ELR (cell line): Measurements from ENCODE around the gene CSNK1G1.
"Not testable (repeated sequence)": the region's sequence is repeated elsewhere in the genome, so short reads cannot be mapped to it uniquely, and the experiment has no call there.

Experiments
- DNase-seq: peaks from one replicate; pipeline ENCODE4 v3.0.0-alpha.2; 2015; ENCODE audit warnings: low read depth

The CSNK1G1 gene

DNA sequence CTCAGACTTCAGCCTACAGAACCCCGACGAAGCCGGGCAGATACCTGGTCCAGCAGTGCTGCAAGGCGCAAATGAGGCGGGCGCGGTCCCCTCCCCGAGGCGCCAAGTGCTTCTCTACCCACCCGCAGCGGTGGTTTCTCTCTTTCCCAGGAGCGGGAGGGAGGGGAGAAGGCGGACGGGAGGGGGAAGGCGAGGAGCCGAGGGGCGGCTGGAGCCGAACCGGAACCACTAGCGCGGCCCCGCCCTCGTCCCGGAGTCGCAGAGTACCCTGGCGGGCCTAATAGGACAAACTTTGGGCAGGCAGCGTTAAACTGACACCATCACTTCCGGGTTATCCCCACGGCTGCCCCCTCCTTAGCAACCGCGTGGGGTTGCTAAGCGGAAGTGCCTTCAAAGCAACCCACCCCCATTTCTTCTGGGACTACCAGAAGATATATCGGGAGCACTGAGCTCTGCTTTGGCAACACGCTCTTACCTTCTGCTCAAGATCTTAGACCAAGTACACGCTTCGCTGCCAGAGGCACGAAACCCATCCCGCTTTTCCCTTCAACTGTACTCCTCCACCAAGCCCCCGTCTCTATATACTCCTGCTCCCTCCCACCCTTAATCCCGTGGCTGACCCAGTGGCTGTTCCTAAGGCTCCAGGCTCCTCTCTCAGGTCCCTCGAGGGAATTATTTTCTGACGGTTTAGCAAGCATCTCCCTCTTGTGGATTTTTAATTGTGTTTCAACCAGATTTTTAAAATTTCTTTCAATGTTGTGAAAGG is at the start of gene CSNK1G1:
Gene CSNK1G1 (minus strand): TSS at position 230 of the 766 bp plus-strand sequence. CDS start 55,674 bp downstream, outside the sequence.
- peak; percentile 97 for DNase-seq

DNA sequence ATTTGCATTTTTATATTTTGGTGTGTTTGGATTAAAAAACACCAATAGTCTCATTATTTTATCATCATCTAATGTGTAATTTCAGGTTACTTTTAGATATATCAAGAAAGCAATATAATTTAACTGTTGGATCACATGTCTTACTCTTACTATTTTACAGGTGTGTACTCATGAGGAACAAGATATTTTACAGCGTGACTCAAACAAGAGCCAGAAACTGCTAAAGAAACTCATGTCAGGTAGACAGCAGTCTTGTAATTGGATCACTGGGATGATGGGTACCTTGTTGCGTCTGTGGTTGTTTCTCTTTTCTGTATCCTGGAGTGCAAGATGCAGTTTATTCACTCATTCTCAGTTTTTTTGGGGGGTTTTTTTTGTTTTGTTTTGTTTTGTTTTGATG is 44.6 kb upstream of the CSNK1G1 start:
- no peak for DNase-seq

DNA sequence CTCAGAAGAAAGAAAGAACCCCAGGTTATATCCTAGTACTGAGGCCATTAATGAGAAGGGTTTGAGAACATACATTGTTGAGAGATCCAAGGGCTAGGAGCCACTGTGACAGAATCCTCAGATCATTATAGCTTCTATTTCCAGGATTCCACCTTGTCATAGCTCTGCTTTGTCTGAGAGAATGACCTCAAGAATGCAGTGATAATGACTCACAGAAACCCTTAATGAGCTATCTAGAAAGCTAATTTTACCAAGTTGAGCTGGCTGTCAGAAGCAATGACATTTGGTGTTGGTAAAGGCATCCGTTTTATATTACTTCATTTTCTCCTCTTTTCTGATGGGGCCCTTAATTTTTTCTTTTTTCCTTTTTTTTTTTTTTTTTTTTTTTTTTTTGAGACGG is 42.6 kb upstream of the CSNK1G1 start:
- no peak for DNase-seq

DNA sequence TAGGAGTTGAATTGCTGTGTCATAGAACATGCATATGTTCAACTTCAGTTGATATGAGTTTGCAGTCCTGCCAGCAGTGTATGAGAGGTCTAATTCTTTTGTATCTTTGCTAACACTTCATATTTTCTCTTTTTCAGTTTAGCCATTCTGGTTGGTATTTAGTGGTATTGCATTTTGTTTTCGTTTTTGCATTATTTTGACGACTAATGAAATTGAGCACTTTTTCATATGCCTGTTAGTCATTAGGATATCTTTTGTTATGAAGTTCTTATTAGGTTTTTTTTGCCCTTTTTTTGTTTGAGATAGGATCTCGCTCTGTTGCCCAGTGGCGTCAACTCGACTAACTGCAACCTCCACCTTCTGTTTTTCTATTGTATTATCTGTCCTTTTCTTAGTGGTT is 40.8 kb upstream of the CSNK1G1 start:
- no peak for DNase-seq

DNA sequence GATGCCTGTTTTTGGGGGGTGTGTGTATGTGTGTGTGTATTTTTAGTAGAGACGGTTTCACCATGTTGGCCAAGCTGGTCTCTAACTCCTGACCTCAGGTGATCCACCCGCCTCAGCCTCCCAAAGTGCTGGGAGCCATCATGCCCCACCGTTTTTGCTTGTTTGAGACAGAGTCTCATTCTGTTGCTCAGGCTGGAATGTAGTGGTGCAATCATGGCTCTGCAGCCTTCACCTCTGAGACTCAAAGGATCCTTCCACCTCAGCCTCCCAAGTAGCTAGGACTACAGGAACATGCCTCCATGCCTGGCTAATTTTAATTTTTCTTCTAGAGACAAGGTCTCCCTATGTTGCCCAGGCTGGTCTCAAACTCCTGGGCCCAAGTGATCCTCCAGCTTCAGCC is 36.5 kb upstream of the CSNK1G1 start:
- not testable (repeated sequence) for DNase-seq

DNA sequence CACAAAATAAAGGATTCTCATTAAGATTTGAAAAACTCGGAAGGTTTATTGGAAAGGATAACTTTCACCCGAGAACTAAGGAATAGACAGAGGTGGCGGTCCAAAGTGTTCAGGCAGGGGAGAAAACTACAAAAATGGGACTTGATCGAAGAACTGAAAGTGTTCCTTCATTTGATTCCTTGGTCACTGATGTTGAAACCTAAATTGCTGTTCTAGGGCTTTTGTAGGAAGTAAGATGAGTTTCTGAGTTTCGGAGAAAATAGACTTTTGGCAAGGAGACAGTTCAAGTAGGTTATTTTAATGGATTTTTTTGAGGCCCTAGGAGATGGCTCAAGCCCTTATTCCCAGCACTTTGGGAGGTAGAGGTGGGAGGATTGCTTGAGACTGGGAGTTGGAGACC is 33.1 kb upstream of the CSNK1G1 start:
- no peak for DNase-seq

DNA sequence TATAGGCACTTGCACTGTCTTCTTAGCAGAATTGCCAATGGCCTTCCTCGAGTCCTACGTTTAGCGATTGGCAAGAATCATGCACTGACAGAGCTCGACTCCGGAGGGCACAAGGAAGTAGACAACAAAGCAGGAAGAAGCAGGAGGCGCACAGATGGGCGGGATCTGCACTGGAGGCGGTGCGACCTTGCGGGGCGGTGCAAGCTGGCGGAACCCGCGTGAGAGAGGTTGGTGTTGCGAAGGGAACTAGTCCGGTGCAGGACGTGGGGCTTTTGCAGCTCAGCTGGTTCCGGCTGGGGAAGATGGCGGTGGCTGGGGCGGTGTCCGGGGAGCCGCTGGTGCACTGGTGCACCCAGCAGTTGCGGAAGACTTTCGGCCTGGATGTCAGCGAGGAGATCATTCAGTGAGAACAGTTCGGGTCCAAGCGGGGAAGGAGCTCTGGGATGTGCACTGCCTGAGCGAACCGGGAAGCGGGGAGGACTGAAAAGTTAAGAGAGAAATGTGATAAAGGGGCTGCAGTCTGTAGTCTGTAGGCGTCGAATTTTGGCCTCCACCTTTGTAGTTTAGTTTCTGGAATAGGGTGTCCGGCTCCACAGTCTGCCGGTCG is 31.7 kb upstream of the CSNK1G1 start, which contains the start of gene TRIP4:
Gene TRIP4 (plus strand): TSS at position 275 of the 607 bp plus-strand sequence. CDS start 28 bp downstream, at position 303.
- peak; percentile 96 for DNase-seq

DNA sequence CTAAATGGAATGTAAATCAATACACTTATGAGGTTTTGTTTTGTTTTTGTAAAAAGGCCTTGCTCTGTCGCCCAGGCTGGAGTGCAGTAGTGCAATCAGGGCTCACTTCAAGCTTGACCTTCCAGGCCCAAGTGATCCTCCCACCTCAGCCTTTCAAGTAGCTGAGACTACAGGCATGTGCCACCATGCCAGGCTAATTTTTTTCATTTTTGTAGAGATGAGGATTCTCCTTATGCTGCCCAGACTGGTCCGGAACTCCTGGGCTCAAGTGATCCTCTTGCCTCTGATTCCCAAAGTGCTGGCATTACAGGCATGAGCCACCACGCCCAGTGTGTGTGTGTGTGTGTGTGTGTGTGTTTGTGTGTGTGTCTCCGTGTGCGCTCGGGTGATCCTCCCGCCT is 30.3 kb upstream of the CSNK1G1 start:
- DNase-seq, result no peak

DNA sequence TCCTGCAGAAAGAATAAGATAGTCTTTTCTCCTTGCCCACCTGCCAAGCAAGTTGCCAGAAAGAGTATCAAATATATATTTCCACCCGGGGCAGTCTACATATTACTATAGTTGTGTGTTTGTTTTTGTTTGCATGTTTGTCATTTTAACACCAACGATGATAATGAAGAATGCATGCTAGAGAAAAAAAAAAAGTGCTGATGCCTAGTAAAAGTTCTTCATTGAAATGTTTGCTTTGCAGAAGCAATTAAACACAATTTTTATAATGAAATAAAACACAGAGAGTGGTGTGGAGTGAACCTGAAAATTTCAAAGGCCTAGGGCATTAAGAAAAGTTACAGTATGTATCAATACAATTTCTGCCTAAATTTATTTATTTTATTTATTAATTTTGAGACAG is 27.8 kb upstream of the CSNK1G1 start:
- no peak for DNase-seq

DNA sequence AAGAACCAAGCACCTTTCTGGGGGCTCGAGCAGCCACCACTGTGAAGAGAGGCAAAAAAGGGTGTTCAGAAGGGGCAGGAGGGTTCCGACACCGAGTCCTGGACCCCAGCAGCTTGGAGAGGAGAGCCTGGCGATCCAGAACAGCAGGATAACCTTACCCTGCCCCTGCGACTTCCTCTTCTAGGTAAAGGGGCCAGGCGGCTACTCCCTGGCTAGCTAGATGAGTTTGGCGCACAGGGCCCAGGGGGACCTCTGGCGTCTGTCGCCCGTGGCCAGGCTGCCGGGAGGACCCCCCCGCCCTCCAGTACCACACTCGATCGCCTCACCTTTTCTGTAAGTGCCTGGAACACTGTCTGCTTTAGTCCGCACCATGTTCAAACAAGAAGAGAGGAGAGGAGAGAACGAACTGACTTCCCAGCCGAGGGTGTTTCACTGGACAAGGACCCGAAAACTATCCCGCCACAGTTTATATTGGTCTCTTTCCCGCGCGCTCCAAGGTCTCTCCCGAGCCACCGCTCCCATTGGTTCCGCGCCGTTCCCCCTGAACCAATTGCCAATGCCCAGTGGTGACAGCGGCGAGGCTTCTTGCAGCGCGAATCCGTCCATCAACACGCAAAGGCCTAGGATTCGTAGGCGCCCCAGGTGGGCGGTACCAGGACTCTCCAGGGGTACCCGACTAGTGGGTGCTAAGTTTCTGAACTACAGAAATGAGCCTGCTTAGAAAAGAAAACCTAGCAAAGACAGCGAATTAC is 25.2 kb upstream of the CSNK1G1 start, which contains the start of gene PCLAF:
Gene PCLAF (minus strand): TSS at position 442 of the 752 bp plus-strand sequence. CDS start 70 bp downstream, at position 372.
- peak; percentile 98 for DNase-seq

DNA sequence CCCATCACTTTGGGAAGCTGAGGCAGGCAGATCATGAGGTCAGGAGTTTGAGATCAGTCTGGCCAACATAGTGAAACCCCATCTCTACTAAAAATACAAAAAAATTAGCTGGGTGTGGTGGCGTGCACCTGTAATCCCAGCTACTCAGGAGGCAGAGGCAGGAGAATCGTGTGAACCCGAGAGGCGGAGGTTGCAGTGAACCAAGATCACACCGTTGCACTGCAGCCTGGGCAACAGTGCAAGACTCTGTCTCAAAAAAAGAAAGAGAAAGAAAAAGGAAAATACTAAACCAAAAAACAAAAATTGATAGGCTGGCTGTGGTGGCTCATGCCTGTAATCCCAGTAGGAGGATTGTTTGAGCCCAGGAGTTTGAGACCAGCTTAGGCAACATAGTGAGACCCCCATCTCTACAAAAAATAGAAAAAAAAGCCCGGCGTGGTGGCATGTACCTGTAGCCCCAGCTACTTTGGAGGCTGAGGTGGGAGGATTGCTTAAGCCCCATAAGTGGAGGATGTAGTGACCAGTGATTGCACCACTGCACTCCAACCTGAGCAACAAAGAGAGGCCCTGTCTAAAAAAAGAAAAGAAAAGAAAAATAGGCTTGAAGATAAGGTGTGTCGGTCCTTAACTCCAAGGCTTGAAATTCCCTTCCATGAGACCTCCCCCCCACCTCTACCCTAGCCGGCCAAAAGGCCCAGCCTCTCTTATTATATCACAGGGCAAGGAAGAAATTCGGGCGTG is 24.3 kb upstream of the CSNK1G1 start:
- not testable (repeated sequence) for DNase-seq

DNA sequence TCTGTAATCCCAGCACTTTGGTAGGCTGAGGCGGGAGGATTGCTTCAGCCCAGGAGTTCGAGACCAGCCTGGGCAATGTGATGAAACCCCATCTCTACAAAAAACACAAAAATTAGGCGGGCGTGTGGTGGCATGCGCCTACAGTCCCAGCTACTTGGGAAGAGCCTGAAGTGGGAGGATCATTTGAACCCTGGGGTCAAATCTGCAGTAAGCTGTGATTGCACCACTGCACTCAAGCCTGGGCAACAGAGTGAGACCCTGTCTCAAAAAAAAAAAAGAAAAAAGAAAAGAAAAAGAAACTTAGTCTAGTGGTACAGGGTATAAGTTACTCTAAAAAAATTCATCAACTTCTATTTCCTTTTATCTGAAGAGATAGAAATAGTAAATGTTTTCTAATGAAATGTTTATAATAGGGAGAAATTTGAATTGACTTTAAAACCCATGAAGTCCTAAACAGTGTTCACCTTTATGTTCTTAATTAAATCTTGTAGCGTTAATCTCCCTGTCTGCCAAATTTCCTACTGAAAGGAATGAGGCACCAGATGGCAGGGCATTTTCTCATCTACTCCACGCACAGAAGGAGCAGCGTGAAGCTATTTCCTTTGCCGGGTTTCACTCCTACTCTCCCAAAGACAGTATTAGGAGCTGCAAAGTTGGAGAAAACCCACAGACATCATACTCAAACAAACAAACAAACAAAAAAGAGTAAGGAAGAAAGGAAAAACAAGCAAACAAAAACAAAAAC is 23.4 kb upstream of the CSNK1G1 start:
- peak; percentile 48 for DNase-seq

DNA sequence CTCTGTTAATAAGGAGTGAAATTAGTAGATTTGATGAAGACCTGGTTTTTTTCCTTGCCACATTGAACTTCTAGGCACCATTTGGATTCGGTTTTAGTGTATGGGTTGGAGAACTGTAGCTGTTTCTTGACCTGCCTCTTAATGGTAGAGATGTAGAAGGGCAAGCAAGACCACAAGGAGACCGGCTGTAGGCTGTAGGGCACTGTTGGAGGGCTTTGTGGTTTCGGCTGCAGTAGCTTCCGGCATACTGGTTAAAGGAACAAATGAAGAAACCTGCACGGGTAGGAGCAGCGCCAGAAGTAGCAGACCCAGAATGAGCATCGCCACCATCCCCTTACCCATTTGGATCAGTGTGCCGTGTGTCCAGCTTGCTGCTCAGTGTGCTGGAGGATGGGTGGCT is 17.4 kb upstream of the CSNK1G1 start:
- no peak for DNase-seq

DNA sequence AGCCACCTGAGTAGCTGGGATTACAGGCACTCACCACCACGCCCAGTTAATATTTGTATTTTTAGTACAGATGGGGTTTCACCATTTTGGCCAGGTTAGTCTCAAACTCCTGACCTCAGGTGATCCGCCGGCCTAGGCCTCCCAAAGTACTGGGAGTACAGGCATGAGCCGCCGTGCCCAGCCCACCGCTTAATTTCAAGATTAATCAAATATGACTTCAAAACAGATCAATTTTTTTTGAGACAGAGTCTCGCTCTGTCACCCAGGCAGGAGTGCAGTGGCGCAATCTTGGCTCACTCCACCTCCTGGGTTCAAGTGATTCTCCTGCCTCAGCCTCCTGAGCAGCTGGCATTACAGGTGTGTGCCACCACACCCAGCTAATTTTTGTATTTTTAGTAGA is 15.4 kb upstream of the CSNK1G1 start:
- not testable (repeated sequence) for DNase-seq

DNA sequence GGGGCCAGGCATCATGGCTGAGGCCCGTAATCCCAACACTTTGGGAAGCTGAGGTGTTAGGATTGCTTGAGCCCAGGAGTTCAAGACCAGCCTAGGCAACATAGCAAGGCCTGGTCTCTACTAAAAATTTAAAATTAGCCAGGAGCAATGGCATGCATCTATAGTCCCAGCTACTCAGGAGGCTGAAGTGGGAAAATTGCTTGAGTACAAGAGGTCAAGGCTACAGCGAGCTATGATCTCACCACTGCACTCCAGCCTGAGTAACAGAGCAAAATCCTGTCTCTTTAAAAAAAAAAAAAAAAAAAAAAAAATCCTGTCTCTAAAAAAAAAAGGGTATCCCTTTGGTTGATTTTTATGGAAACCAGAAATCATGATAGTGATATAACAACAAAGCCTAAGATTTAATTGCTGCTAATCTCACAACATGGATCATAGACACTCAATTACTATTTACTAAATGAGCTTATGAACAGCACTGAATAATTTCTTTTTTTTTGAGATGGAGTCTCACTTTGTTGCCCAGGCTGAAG is 13.2 kb upstream of the CSNK1G1 start:
- DNase-seq, result no peak

DNA sequence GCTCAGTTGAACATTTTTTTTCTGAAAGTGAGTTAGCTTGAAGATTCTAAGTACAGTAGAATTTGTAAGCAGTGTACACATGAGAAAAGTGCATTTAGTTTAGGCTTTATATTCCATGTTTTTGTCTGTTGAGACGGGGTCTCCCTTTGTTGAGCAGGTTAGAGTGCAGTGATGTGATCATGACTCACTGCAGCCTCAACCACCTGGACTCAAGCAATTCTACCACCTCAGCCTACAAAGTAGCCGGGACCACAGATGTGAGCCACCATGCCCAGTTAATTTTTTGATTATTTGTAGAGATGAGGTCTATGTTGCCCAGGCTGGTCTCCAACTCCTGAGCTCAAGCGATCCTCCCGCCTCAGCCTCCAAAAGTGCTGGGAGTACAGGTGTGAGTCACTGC is 5.3 kb upstream of the CSNK1G1 start:
- DNase-seq, result no peak

DNA sequence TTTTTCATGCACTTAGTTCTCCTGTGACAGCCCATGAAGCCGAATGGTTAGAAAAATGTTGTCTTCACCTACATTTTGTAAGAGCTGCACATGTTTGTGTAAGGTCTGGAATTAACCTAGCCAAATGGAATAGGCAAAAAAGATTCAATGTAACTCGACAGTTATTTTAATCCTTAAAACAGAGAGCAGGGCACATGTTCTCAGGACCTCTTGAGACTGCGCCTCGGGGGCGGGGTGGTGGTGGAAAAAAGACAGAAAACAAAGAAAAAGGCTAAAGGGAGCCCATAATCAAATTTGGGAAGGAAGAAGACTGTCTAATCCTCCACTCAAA is 702 bp upstream of the CSNK1G1 start:
- DNase-seq, result no peak

DNA sequence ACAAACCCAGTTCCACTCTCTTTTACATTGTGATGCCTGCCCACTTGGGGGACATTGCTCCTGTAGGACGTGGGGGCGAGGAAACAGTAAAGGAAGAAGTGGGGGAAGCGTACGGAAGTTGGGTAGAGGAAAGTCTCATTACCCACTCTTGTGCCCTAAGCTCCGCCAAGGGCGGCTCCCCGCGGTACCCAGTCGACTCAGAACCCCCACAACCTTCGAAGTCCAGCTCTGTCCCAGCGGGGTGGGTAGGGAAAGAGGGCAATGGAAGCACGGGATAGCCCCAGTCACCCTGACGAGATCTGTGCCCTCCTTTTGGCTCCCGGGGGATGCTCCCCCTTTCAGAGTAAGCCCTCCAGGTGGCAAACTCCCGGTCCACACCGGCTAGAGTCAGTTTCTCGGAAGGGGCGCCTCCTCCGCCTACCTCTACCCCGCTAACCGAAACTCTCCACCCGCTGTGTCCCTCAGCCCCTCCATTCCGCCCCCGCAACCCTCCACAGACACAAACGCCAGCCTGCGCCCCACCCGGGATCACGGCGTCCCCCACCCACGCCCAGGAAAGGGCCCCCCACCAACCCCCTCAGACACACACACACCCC is 527 bp downstream of the CSNK1G1 start:
- DNase-seq, result peak; percentile 40

DNA sequence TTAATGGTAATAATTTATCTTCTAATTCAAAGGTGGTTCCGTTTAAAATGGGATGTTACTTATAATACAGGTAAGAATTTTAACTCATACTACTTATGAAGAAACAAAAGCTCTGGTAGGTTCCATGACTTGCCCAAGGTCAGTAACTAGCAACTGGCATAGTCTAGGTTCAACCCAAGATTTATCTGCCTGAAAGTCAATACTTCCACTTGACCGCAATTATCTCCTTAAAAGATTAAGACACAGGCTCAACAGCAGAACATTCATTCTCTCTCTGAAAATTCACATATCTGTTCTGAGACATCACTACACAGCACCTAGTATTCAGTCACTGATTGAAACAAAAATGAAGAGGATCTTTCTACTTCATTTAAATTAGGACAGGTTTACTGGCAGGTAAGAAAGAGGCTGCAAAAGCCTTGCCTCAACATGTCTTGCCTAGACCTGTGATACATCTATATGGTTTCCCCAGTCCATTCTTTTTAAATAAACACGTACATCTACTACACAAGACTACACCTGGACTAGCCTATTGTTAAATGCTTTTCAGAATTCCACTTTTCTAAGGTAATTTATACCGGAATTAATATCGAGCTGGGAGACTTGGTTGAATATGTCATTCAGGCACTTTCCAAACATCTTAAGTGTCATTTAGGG is 1.2 kb downstream of the CSNK1G1 start:
- no peak for DNase-seq

DNA sequence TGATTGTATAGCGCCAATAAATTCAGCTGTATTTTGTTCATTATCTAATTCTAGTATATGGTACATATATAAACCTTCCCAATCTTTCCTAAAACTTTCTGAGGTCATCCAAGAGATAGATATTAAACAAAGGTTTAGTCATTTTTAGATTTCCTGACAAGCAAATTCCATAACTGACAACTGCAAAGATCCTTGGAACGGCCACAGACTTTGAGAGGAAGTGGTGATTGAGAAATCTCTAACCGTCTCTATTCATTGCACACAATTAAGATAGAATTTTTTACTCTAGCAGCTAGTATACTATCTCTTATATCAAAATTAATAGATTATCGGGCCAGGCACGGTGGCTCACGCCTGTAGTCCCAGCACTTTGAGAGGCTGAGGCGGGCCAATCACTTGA is 4.7 kb downstream of the CSNK1G1 start:
- DNase-seq, result peak; percentile 57
